Tongue (tissue), 2 donors: ENCODE data around the gene CASS4. TPM values are rescaled to one million over a fixed set of nuclear protein-coding genes. Genes with fewer than 3 reads are reported as not detected.

Source experiments
- small RNA-seq: library from RNA; depleted of rRNA; stranded (forward); fragments of <200 nt; gene quantifications from one replicate; pipeline ENCODE3, GENCODE V24; 2014; ENCODE audit warnings: low replicate concordance
- total RNA-seq: library from RNA; depleted of rRNA; stranded (reverse); fragments of >200 nt; gene quantifications from one replicate; pipeline ENCODE4 v1.2.3, GENCODE V29; 2014

The CASS4 gene
- total RNA-seq, 1 donor from 2014 or later: 2.8 TPM

Small RNAs within 50 kb of the gene (small RNA-seq; reads per million reads assigned to genes)
- gene RPL39P: not detected

Other genes starting within 250 kb of the CASS4 start
- gene MC3R, start 163.5 kb upstream of the CASS4 start, total RNA-seq: not detected
- 36.1 TPM for gene FAM210B, start 53.3 kb upstream of the CASS4 start, total RNA-seq
- 8.8 TPM for gene AURKA, start 20.0 kb upstream of the CASS4 start, total RNA-seq
- gene CSTF1, start 19.6 kb upstream of the CASS4 start, total RNA-seq: 46.3 TPM
- 64.0 TPM for gene RTF2, start 56.4 kb downstream of the CASS4 start, total RNA-seq
- gene FAM209A, start 112.5 kb downstream of the CASS4 start, total RNA-seq: not detected
- not detected for gene FAM209B, start 121.0 kb downstream of the CASS4 start, total RNA-seq
- gene TFAP2C, start 217.0 kb downstream of the CASS4 start, total RNA-seq: 9.2 TPM